Brain microvascular endothelial cell (primary cell): Measurements from ENCODE around the gene ACP6.

Experiments
- DNase-seq: peaks from one replicate; pipeline ENCODE4 v3.0.0-alpha.2; 2020
- H3K27ac ChIP-seq: fragments of 250-450 bp; sonication (Bioruptor Pico); 2 replicates; pipeline ENCODE4 v1.5.1; 2020; ENCODE audit warnings: mild to moderate bottlenecking, moderate library complexity
- H3K27me3 ChIP-seq: fragments of 250-450 bp; sonication (Bioruptor Pico); replicated peaks from 2 replicates; pipeline ENCODE4 v1.5.1; 2020; ENCODE audit warnings: mild to moderate bottlenecking
- H3K36me3 ChIP-seq: fragments of 250-450 bp; sonication (Bioruptor Pico); replicated peaks from 2 replicates; pipeline ENCODE4 v1.5.1; 2020; ENCODE audit warnings: mild to moderate bottlenecking
- H3K4me3 ChIP-seq: 2 replicates; pipeline ENCODE4 v1.5.1; 2011; ENCODE audit warnings: low read depth, mild to moderate bottlenecking, control low read depth, low read length, moderate library complexity
- in situ Hi-C: cut with HindIII; loops from 2 replicates; pipeline ENCODE4 v1.10.0; 2017; ENCODE audit warnings: low sequenced_read_pairs, low pct_ligation_motif_present
- TF ChIP-seq, protein P1 (sequence below): IDR thresholded peaks from 2 replicates; pipeline ENCODE4 v1.5.1; 2011; ENCODE audit warnings: low read depth, mild to moderate bottlenecking, moderate library complexity, low read length, control low read depth, inconsistent platforms; ENCODE audit errors: missing control alignments

Gene ACP6

DNA sequence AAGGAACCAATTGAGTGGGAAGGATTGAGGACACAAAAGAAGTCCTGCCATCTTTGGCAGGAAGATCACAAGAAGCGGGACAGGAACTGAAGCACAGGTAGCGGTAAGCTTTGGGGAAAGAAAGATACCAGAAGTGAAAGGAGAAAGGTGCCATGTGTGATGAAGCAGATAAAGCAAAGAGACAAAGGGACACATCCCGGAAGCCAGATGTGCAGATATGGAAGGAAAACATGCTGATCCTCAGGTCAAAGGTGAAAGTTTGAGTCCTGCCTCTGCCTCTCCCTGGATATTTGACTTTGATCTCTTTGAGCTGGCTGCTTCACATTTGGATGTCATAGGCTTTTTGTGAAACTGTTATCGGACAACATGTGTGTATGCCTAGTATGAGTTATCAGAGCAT, 34.0 kb downstream of the ACP6 start:
- DNase-seq, result no peak
- H3K4me3 ChIP-seq, result no peak overlapping the region
- no peak overlapping the region for H3K27ac ChIP-seq
- H3K36me3 ChIP-seq, result no peaks in the 10 kb centered on the region
- no peaks in the 10 kb centered on the region for H3K27me3 ChIP-seq
- in situ Hi-C loops, result no loop called here
- TF ChIP-seq, protein P1, sequence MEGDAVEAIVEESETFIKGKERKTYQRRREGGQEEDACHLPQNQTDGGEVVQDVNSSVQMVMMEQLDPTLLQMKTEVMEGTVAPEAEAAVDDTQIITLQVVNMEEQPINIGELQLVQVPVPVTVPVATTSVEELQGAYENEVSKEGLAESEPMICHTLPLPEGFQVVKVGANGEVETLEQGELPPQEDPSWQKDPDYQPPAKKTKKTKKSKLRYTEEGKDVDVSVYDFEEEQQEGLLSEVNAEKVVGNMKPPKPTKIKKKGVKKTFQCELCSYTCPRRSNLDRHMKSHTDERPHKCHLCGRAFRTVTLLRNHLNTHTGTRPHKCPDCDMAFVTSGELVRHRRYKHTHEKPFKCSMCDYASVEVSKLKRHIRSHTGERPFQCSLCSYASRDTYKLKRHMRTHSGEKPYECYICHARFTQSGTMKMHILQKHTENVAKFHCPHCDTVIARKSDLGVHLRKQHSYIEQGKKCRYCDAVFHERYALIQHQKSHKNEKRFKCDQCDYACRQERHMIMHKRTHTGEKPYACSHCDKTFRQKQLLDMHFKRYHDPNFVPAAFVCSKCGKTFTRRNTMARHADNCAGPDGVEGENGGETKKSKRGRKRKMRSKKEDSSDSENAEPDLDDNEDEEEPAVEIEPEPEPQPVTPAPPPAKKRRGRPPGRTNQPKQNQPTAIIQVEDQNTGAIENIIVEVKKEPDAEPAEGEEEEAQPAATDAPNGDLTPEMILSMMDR, result no peak

DNA sequence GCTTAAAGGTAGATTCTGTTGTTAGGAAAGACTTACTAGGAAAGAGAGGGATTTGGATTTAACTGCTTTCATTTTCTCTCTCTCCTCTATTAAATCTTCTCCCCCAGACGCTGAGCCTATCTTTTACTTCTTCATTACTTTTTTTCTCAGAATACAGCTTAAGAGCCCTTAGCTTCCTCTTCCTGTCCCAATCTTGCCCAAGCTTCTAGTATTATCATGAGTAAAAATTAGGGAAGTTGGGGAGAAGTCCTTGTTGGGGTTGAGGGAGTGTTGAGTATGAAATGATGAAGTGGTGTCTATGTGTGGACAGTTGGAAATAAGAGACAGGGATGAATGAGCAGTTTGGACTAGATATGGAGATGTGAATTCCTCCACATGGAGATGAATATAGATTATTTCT, 35.0 kb downstream of the ACP6 start:
- Histone ChIP-seq H3K27ac (no peak overlapping the region), H3K36me3 (no peaks in the 10 kb centered on the region), H3K27me3 (no peaks in the 10 kb centered on the region), H3K4me3 (no peak overlapping the region)
- no peak for DNase-seq
- in situ Hi-C loops, result no loop called here
- TF ChIP-seq, protein P1, result no peak

DNA sequence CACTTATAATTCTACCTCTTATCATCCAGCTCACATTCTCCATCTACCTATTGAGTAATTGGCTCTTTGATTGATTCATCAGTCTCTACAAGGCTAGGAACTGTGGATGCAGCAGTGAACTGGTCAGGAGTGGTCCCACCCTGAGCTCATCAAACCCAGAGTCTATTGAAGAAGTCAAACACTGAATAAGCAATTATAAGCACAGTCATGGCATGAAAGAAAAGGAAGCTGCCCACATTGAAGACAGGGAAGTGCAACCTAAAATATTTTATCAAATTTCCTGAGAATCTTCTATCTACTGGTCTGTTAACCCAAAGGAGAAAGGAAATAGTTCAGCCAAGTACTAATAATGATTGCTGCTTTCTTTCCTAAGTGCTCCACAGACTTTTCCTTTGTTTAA, 35.7 kb downstream of the ACP6 start:
- DNase-seq, result no peak
- TF ChIP-seq, protein P1, result no peak
- Histone ChIP-seq H3K36me3 (no peaks in the 10 kb centered on the region), H3K27ac (no peak overlapping the region), H3K4me3 (no peak overlapping the region), H3K27me3 (no peaks in the 10 kb centered on the region)
- in situ Hi-C loops, result no loop called here

DNA sequence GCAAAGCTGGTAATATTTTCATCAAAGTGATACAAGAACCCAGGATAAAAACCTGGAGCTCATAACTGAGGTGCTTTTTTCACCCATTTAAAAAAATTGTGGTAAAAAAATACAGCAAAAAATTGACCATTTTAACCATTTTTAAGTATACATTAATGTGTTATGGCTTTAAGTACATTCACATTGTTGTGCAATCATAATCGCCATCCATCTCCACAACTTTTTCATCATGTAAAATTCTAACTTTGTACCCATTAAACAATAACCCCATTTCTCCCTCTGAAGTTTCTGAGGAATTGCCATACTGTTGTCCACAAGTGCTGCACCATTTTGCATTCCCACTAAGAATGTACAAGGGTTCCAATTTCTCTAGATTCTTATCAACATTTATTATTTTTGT, 36.6 kb downstream of the ACP6 start:
- no peak overlapping the region for H3K4me3 ChIP-seq

DNA sequence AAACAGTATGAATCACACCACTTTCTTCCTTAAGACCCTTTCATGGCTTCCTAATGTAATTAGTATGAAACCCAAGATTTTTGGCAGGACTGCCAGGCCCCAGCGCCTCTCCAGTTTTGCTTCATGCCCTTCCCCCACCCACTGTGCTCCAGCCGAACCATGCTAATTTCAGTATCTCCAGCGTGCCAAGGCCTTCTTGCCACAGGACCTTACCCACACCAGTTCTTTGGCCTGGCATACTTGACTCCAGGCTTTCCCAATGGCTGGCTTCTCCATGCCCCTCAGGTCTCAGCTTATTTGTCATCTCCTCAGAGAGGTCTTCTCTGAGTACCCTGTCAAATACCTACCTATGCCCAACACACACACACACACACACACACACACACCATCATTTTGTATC, 38.5 kb downstream of the ACP6 start:
- no peak for DNase-seq
- H3K27ac ChIP-seq, result no peak overlapping the region
- in situ Hi-C loops, result no loop called here
- TF ChIP-seq, protein P1, result no peak
- H3K27me3 ChIP-seq, result no peaks in the 10 kb centered on the region
- no peak overlapping the region for H3K4me3 ChIP-seq
- H3K36me3 ChIP-seq, result peaks cover 2% of the 10 kb centered on the region

More for the DNA sequence above, 36.6 kb downstream of the ACP6 start:
- no peaks in the 10 kb centered on the region for H3K27me3 ChIP-seq
- H3K36me3 ChIP-seq, result no peaks in the 10 kb centered on the region
- in situ Hi-C loops, result no loop called here
- no peak for DNase-seq
- TF ChIP-seq, protein P1, result no peak
- no peak overlapping the region for H3K27ac ChIP-seq

DNA sequence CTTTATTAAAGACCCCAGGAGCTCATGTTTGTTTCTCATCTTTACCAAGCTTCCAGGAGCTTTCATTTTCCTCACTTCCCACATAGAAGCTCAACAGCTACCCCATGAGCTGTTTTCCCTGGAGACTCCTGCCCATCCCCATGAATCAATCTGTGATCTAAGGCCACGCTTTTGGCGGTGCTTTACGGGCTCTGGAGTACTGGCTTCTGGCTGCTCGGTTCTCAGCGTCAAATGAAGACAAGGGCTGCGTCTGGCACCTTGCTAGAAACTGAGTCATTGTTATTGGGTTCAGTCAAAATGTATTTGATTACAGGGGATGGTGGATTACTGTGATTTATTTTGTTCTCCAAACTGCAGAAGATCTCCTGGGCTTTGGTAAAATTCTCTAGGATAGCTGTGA, 39.9 kb downstream of the ACP6 start:
- Histone ChIP-seq H3K27ac (no peak overlapping the region), H3K4me3 (no peak overlapping the region), H3K36me3 (peaks cover 2% of the 10 kb centered on the region), H3K27me3 (no peaks in the 10 kb centered on the region)
- in situ Hi-C loops, result no loop called here
- no peak for DNase-seq
- TF ChIP-seq, protein P1, result no peak
